CD14-positive monocyte (primary cell): ENCODE data around the gene ADAD2. TPM values are rescaled to one million over a fixed set of nuclear protein-coding genes. Genes with fewer than 3 reads are reported as not detected.
A peak's percentile ranks its signal among the peaks of the same experiment; 100 is the strongest.
"Not testable (repeated sequence)": the region's sequence is repeated elsewhere in the genome, so short reads cannot be mapped to it uniquely, and the experiment has no call there.

Source experiments
- DNase-seq, 3 donors: peaks; one replicate each; pipeline ENCODE4 v3.0.0-alpha.2; 2011 to 2022
- H2AFZ ChIP-seq: 2 replicates; pipeline ENCODE4 v1.6.0; 2012; ENCODE audit warnings: mild to moderate bottlenecking, low read depth, low read length, inconsistent platforms; ENCODE audit not compliant: insufficient read depth, poor library complexity, severe bottlenecking
- H3K27ac ChIP-seq, 2 donors: 1 replicate in 1 of 2; 2 replicates in 1 of 2; pipeline ENCODE4 v1.5.1; 2012 to 2013; ENCODE audit warnings: low read length in 2 of 2, control low read depth in 1 of 2, inconsistent platforms in 1 of 2, low read depth in 1 of 2, mild to moderate bottlenecking in 1 of 2
- H3K27me3 ChIP-seq, 2 donors: one replicate each; pipeline versions ENCODE4 v1.6.0 to v1.6.1; 2011 to 2013; ENCODE audit warnings: low read length in 2 of 2; ENCODE audit not compliant: control insufficient read depth in 2 of 2, insufficient read depth in 2 of 2
- H3K36me3 ChIP-seq, 2 donors: replicated peaks in 1 of 2; 1 replicate in 1 of 2; 2 replicates in 1 of 2; pipeline versions ENCODE4 v1.5.1 to v1.6.1; 2012 to 2013; ENCODE audit warnings: low read length in 2 of 2, control low read depth in 1 of 2, inconsistent platforms in 1 of 2, mild to moderate bottlenecking in 1 of 2; ENCODE audit not compliant: insufficient read depth in 2 of 2, control insufficient read depth in 1 of 2
- H3K4me1 ChIP-seq, 2 donors: 1 replicate in 1 of 2; 2 replicates in 1 of 2; pipeline versions ENCODE4 v1.5.1 to v1.6.1; 2012 to 2013; ENCODE audit warnings: low read length in 2 of 2, control low read depth in 1 of 2, inconsistent platforms in 1 of 2, mild to moderate bottlenecking in 1 of 2, moderate library complexity in 1 of 2; ENCODE audit not compliant: insufficient read depth in 2 of 2, control insufficient read depth in 1 of 2
- H3K4me2 ChIP-seq: replicated peaks from 2 replicates; pipeline ENCODE3; 2012; ENCODE audit warnings: low read length, moderate library complexity, mild to moderate bottlenecking; ENCODE audit not compliant: poor library complexity, severe bottlenecking; ENCODE audit errors: extremely low read depth
- H3K4me3 ChIP-seq, 3 experiments: fragments of 200-600 bp in 1 of 3; sonication (generic) in 1 of 3; replicated peaks in 1 of 3; 1 replicate in 2 of 3; 2 replicates in 1 of 3; pipeline ENCODE4 v1.5.1; 2011 to 2013; ENCODE audit warnings: low read length in 3 of 3, mild to moderate bottlenecking in 3 of 3, control low read depth in 2 of 3, low read depth in 2 of 3, inconsistent platforms in 1 of 3, moderate library complexity in 1 of 3
- H3K79me2 ChIP-seq: 2 replicates; pipeline ENCODE4 v1.6.0; 2012; ENCODE audit warnings: mild to moderate bottlenecking, control low read depth, inconsistent platforms, low read length, moderate library complexity; ENCODE audit not compliant: insufficient read depth
- H3K9ac ChIP-seq: 2 replicates; pipeline ENCODE4 v1.6.0; 2017; ENCODE audit warnings: low read length, mild to moderate bottlenecking; ENCODE audit not compliant: insufficient read depth, poor library complexity, severe bottlenecking
- H3K9me3 ChIP-seq, 2 donors: replicated peaks in 1 of 2; 1 replicate in 1 of 2; 2 replicates in 1 of 2; pipeline versions ENCODE4 v1.5.1 to v1.6.1; 2012 to 2013; ENCODE audit warnings: low read length in 2 of 2, control low read depth in 1 of 2; ENCODE audit not compliant: control insufficient read depth in 1 of 2, insufficient read depth in 1 of 2
- H4K20me1 ChIP-seq: 2 replicates; pipeline ENCODE4 v1.6.0; 2012; ENCODE audit warnings: mild to moderate bottlenecking, low read length, control low read depth, moderate library complexity; ENCODE audit not compliant: insufficient read depth
- H3K27ac Mint-ChIP-seq, 7 donors: one replicate each; pipeline ENCODE4 v1.8.0; 2020; ENCODE audit warnings: mild to moderate bottlenecking in 7 of 7, mixed read lengths in 7 of 7, moderate library complexity in 6 of 7, inconsistent platforms in 2 of 7
- H3K27me3 Mint-ChIP-seq, 3 donors: one replicate each; pipeline ENCODE4 v1.8.0; 2021 to 2022; ENCODE audit warnings: low read depth in 3 of 3, mild to moderate bottlenecking in 3 of 3, mixed read lengths in 3 of 3, moderate library complexity in 3 of 3, inconsistent platforms in 1 of 3
- H3K36me3 Mint-ChIP-seq, 2 donors: one replicate each; pipeline ENCODE4 v1.8.0; 2020; ENCODE audit warnings: mixed read lengths in 2 of 2, inconsistent platforms in 1 of 2, mild to moderate bottlenecking in 1 of 2
- H3K4me1 Mint-ChIP-seq: one replicate; pipeline ENCODE4 v1.8.0; 2020; ENCODE audit warnings: mild to moderate bottlenecking, mixed read lengths
- H3K4me3 Mint-ChIP-seq, 2 donors: one replicate each; pipeline ENCODE4 v1.8.0; 2020; ENCODE audit warnings: mild to moderate bottlenecking in 2 of 2, mixed read lengths in 2 of 2, moderate library complexity in 1 of 2
- H3K9me3 Mint-ChIP-seq, 7 donors: one replicate each; pipeline ENCODE4 v1.8.0; 2020 to 2022; ENCODE audit warnings: mixed read lengths in 7 of 7, mild to moderate bottlenecking in 6 of 7, moderate library complexity in 6 of 7, inconsistent platforms in 2 of 7
- CTCF ChIP-seq: fragments of 200-600 bp; IDR thresholded peaks from one replicate; pipeline ENCODE4 v1.8.0; 2022; ENCODE audit warnings: antibody characterized with exemption, mild to moderate bottlenecking
- WGBS: methylation state at CpG from one replicate; pipeline ENCODE4 v1.1.5; 2013; ENCODE audit warnings: missing lambda C conversion rate; ENCODE audit not compliant: insufficient coverage; 5-methylcytosine and 5-hydroxymethylcytosine counted together
- intact Hi-C, 2 donors: fragments of 100-400 bp; cut with micrococcal nuclease; formaldehyde crosslinking; loops; one replicate each; pipeline versions ENCODE4 v1.15.0 to v1.15.1; 2023
- polyA plus RNA-seq, 3 donors: library from polyadenylated mRNA; depleted of rRNA in 1 of 3; unstranded in 2 of 3; stranded (reverse) in 1 of 3; fragments of 300-500 nt in 2 of 3; fragments of >200 nt in 1 of 3; fragmentation: Illumina TruSeq in 2 of 3; gene quantifications; 1 replicate in 2 of 3; 2 replicates in 1 of 3; pipeline ENCODE4 v1.2.3, GENCODE V29; 2012 to 2021

The ADAD2 gene
- polyA plus RNA-seq, 3 donors: not detected

- H3K4me2 ChIP-seq: no peak overlapping the region
- Mint-ChIP-seq H3K27ac (no peak overlapping the region), H3K9me3 (peaks cover 0 to 8% (median 2%) of the 10 kb centered on the region in 7 donors), H3K4me3 (no peak overlapping the region), H3K36me3 (no peaks in the 10 kb centered on the region), H3K4me1 (peaks cover 6% of the 10 kb centered on the region), H3K27me3 (peaks cover 4 to 14% (median 13%) of the 10 kb centered on the region in 3 donors)
- H3K36me3 ChIP-seq: no peaks in the 10 kb centered on the region
- H3K9me3 ChIP-seq: no peaks in the 10 kb centered on the region
- H3K79me2 ChIP-seq: no peaks in the 10 kb centered on the region
- no peak for TF ChIP-seq CTCF
- H3K9ac ChIP-seq: no peak overlapping the region
- intact Hi-C loops: no loop called here
- no peak overlapping the region for H2AFZ ChIP-seq
- peak in 2 of 3 donors; percentile 12 to 56 for DNase-seq
- H4K20me1 ChIP-seq: no peaks in the 10 kb centered on the region
- no peak overlapping the region for H3K4me3 ChIP-seq
- no peak overlapping the region for H3K27ac ChIP-seq
- 68% methylated on average over 11 of the region's 15 CpGs for WGBS
- H3K27me3 ChIP-seq: no peaks in the 10 kb centered on the region
- H3K4me1 ChIP-seq: no peaks in the 10 kb centered on the region
Observed at GRCh38 chr16:84214451-84215066, 23.6 kb downstream of the ADAD2 start.

DNA sequence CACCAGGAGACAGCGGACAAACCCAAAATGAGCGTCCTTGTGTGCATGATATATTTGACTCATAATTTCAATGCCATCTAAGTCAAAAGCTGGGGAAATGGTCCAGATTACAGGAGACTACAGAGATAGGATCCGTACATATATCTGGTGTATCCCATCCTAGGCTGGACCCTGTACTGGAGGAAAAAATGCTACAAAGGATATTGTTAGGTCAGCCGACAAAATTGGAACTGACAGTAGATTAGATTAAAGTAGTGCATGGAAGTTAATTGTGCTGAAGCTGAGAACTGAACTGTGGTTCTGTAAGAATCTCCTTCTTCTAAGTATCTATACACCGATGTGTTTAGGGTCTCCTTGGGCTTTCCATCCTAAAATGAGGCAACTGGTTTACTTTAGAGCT is 24.6 kb downstream of the ADAD2 start:
- Histone ChIP-seq H3K9ac (no peak overlapping the region), H3K27me3 (no peaks in the 10 kb centered on the region), H3K36me3 (no peaks in the 10 kb centered on the region), H3K9me3 (no peaks in the 10 kb centered on the region), H3K4me2 (no peak overlapping the region), H3K4me1 (no peaks in the 10 kb centered on the region), H3K79me2 (no peaks in the 10 kb centered on the region), H3K4me3 (no peak overlapping the region), H4K20me1 (no peaks in the 10 kb centered on the region), H3K27ac (no peak overlapping the region), H2AFZ (no peak overlapping the region)
- DNase-seq: no peak
- Mint-ChIP-seq H3K4me3 (no peak overlapping the region), H3K27ac (no peak overlapping the region), H3K4me1 (peaks cover 6% of the 10 kb centered on the region), H3K36me3 (no peaks in the 10 kb centered on the region), H3K9me3 (peaks cover 0 to 7% (median under 1%) of the 10 kb centered on the region in 7 donors), H3K27me3 (peaks cover 4 to 14% (median 13%) of the 10 kb centered on the region in 3 donors)
- TF ChIP-seq CTCF: no peak
- intact Hi-C loops: no loop called here
- WGBS: 82% methylated on average over 2 of the region's 5 CpGs

DNA sequence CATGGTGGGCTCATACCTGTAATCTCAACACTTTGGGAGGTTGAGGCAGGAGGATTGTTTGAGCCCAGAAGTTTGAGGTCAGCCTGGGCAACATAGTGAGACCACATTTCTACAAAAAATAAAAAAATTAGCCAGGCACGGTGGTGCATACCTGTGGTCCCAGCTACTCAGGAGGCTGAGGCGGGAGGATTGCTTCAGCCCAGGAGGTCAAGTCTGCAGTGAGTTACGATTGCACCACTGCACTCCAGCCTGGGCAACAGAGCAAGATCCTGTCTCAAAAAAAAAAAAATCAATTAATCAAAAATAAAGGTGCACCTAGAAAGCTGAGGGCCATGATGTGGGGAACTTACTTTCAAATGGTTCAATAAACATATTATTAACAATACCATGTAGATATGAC is 25.2 kb downstream of the ADAD2 start:
- H4K20me1 ChIP-seq, H3K4me3 Mint-ChIP-seq, H2AFZ ChIP-seq, intact Hi-C loops, H3K27ac Mint-ChIP-seq, H3K27ac ChIP-seq, H3K9me3 ChIP-seq, H3K36me3 ChIP-seq, H3K4me2 ChIP-seq, H3K36me3 Mint-ChIP-seq, H3K4me3 ChIP-seq, H3K4me1 ChIP-seq, DNase-seq, H3K9ac ChIP-seq, H3K4me1 Mint-ChIP-seq, H3K27me3 ChIP-seq, H3K79me2 ChIP-seq, H3K9me3 Mint-ChIP-seq: not testable (repeated sequence)
- no CpG with 5 or more reads among the region's 3 CpGs for WGBS
- peaks cover 4 to 13% (median 10%) of the 10 kb centered on the region in 3 donors for H3K27me3 Mint-ChIP-seq
